ENCODE data around the gene SOD3.

SOD3 gene

DNA sequence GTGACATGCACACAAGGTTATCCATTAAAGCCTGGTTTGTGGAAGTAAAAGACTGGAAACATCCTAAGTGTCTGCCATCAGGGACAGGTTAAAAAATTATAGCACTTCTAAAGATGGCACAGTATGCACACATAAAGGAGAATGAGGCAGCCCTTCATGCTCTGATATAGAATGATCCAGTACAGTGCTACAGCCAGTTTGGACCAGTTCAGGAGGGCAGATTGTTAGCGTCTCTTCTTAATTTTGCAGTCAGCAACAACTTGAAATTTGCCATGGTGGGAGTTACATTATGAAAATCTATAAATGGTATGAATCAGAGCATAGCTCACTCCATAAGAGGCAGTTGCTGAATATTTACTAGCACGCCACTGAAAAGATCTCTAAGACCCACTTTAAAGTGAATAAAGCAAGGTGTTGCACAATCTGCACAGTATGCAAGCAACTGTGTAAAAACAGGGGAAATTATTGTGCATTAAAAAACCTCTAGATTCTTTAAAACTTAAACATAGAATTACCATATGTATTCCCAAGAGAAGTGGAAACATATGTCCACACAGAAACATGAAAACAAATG, 20.3 kb upstream of the SOD3 start:
- DNase-seq (ENCODE audit: low spot score): no peak

DNA sequence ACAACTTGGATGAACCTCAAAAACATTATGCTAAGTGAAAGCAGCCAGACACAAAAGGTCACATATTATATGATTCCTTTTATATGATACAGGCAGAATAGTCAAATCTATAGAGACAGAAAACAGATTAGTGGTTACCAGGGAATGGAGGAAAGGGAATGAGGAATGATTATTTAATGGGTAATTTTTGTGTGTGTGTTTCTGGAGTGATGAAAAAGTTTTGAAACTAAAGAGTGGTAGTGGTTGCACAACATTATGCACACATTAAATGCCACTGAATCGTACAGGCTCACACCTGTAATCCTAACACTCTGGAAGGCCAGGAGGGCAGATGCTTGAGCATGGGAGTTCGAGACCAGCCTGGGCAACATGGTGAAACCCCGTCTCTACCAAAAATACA, 19.6 kb upstream of the SOD3 start:
- DNase-seq (ENCODE audit: low spot score): no peak

DNA sequence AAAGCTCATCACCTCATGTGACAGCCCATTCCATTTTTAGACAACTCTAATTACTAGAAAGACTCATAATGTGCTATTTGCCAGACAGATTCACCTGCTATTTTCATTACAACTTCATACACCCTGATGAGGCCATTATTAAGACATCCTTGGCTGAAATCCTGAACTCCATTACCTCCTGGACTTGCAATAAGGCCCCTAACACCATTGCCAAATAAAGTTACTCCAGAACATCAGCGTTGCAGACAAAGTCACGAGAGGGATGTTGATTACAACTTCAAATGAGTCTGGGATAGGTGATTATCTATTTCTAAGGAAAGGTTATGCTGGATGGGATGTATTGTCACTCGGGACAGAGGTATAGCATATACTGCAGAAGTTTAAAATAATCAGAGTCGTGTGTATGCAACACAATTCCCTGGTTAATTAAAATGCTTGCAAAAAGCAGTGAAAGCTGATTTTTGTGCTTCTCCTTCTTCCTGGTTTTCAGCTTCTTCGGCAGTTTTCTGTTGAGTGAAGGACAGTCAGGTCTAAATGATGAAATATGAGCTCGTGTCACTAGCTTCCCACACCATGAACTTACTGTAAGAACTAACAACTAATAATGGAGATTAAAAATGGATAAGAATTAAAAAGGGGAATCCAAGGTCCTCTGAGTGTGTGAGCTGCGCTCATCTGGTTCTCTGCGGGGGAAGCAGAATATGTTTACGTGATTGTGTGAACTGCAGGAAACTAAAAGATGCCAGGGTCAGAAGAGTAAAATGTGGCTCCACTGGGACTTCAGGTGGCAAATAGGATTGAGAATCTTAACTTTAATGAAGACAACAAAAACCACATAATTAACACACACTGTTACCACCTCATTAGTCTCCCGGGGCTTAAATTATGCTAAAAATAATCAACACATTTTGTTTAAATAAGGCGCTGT, 17.6 kb upstream of the SOD3 start:
- no peak for DNase-seq (ENCODE audit: low spot score)

DNA sequence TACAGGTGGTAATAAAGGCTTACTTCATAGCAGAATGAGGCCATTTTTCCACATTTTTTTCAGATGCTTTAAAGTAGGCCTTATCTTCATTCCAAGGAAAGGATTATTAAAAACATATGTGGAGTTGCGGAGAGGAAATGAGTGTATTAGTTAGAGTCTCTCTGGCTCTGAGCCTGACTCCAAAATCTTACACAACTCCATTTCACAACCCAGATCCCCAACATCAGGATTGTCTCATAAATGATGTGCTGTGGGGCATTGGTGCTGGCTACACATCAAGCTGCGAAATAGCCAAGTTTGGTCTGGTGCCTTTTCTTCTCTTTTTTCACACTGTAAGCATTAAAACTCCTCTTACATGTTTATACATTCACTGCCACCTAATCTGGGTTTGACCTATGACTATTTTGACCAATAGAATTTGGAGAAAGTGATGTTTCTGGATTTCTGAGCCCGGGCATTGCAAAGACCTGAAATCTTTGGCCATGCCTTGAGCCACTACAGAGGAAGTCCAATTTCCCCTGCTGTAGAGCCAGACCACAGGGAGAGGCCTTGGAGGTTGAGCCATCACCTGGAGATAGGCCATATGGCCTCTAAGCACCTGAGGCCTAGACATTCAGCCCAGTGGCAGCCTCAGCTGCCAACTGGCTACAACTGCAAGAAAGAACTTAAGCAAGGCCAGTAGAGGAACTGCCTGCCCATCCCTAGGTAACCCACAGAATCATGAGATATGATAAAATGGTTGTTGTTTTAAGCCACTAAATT, 16.7 kb upstream of the SOD3 start:
- no peak for DNase-seq (ENCODE audit: low spot score)

DNA sequence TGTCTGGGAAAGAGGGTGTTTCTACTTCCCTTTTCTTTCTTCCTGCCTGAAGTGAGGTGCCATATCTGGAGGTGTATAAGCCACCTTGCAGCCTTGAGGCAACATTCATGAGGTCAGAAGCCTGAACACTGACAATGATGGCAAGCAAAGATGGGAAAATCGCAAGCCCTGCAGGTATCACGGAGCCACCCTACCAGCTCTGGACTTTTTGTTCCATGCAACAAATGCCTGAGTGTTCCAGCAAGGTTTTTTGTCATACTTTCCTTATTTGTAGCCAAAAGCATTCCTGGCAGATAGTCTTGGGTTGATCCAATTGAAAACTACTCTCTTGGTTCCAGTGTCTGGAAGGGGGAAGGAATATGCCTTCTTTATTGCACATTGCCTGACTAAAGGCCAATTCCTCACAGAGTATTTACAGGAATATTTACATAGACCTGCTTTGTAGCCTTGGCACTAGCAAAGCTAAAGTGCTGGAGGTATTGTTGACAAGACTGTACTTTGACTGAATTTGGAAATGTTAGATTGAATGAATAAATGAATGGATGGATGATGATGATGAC, 14.4 kb upstream of the SOD3 start:
- DNase-seq (ENCODE audit: low spot score): no peak

DNA sequence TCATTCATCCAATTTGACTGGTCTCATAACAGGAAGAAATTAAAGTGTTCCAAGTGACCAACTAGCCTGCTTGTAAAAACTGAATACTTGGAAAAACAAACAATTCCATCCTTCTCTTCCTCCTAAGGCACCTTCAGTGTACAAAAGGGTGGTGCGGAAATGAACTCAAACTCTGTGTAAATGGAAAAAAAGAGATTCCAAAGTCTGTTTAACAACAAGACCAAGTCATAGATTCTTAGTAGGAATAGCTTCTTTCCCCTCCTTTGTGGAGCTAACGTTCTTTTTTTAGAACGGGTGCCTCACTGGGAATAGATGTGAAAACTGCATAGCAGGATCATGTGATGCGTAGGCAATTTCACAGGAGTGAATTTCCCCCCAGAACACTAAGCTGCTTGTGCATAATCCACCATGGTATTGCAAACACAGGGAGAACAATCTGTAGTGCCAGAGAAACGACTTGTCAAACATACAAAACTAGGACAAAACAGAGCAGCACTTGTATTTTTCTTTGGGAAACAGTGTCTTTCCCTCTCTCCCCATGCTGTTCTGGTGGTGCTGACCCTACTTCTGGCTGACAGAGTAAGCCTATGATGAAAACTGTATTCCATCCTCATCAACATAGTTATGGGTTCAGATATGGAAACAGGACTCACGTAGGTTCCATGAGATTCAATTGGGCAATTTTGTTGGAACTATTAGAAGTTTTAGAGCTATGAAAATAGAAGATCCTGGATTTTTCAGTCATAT, 13.2 kb upstream of the SOD3 start:
- DNase-seq (ENCODE audit: low spot score): no peak

DNA sequence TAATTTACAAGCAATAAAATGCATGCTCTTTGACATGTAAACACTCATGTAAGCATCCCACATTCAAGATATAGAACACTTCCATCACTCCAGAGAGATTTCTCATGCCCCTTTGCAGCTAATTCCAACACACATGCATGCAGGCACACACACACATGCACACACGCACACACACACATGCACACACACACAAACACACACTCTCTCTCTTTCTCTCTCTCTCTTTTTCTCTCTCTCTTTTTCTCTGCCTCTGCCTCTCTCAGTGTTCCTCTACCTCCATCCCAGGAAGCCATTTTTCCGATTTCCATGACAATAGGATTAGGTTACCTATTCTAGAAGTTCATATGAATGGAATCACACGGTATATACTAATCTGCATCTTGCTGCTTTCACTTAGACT, 11.9 kb upstream of the SOD3 start:
- no peak for DNase-seq (ENCODE audit: low spot score)

DNA sequence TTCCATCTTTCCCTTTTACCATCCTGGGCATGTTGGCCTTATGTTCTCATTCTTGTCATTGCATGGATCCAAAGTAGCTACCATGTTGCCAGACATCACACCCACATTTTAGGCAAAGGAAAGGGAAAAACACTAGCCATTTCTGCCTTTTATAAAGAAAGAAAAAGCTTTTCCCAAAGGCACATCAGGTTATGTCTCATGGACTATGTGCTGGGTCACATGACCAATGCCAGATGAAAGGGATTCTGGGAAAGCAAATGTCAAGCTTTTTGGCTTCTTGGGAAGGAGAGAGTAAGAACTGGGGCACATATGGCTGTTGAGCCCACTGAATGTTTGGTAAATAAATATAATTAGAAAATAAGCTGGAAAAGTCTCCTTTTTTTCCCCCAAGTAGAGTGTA, 4.3 kb upstream of the SOD3 start:
- no peak for DNase-seq (ENCODE audit: low spot score)

DNA sequence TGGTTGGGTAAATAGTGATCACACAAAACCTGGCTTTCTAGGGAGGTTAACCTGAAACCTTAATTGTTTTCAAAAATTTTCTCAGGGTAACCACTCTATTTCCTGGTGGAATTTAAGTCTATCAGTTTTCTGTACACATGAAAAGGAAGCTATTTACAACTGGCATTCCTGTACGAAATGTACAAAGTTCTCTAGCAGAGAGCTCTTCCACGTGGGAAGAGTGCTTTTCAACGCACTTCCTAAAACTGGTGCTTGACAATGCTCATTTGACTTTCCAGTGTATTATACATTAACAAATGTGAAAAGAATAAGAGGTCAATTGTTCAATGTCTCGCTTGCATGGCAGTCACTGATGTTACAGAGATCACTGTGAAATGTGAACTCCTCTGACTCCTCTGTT, 2.8 kb upstream of the SOD3 start:
- DNase-seq (ENCODE audit: low spot score): no peak

DNA sequence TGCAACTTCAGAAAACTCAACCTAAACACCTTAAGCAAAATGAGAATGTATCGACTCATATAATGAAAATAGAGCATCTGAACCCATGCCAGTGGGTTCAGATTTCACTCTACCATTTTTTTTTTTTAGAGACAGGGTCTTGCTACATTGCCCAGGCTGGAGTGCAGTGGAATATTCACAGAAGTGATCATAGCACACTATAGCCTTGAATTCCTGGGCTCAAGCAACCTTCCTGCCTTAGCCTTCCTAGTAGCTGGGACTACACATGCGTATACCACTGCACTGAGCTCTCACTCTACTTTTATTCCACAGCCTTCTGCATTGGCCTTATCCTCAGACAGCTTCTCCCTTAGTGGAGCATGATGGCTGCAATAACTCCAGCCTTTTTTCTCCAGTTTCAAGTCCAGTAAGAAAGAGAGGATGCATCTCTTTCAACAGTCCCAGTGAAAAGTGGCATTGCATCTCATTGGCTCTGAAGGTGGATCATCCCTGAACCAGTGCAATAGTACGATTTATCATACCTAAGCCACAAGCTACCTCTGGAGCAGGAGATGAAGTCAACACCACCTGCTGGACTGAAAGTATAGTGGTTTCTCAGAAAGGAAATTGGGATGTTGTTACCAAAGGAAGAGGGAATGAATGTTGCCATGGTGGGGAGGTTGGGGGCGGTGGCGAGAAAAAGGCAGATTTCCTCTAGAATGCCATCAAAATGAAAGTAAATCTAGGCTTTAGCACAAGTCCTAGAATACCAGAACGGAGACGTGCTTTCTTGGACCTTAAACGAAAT, 2.0 kb upstream of the SOD3 start:
- no peak for DNase-seq (ENCODE audit: low spot score)

DNA sequence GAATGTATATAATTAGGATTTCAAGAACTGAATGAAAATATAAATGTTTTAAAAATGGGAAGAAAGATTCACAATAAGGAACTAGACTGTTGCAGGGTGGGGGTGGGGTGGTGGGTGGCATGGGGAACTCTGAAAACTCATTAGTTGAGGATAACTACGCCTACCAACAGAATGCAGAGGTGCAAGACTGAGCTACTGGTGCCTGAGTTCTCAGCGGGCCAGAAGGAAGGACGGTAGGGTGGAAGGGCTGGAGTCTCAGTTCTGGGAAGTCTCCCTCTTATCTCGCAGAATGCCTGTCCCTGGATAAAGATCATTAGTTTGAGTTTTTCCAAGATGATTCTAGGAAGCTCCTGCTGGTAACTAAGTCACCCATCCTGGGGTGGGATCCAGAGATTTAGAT, 1.3 kb upstream of the SOD3 start:
- no peak for DNase-seq (ENCODE audit: low spot score)

DNA sequence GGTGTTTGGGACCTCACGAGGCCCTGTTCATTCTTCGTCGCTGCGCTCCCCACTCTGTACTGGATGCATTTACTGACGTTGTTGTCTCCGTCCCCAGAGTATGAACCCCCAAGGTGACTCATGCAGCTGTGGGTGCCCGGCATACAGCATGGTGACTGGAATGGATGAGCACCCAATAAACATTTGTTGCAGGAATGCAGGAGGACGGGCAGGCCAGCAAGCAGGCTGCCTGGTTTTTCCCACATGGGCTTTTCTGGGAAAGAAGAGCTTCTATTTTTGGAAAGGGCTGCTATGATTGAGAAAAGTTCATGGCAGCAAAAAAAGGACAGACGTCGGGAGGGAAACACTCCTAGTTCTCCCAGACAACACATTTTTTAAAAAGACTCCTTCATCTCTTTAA, 893 bp upstream of the SOD3 start:
- no peak for DNase-seq (ENCODE audit: low spot score)

DNA sequence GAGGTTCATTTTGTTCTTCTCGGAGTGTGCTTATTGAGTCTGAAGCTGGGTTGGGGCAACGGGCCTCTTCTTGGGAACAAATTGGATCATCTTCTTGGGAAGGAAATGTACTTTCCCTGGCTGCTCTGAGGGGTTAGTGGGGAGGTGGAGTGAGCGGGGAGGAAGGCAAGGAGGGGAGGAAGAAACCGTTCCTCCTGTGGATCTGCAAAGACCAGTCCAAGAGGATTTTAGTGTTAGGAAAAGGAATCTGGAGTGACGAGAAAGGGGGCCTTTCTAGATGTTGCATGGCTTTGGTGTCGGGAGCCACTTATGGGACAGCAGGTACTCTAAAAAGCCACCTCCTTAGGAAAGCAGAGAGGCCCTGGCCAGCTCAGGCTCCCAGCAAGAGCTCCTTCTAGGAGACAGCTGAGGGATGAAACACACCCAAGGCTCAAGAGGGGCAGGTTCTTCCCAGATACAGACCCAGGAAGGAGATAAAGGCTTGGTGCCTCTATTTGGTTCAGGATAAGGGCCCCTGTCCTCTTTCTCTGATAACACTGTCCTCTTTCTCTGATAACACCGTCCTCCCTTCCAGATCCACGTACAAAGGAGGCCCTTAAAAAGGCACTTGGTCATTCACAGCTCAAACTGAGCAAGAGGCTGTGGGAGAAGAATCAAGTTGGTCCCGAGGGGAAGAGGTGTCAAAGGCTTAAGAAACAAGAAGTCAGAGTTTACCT, 451 bp downstream of the SOD3 start:
- no peak for DNase-seq (ENCODE audit: low spot score)

DNA sequence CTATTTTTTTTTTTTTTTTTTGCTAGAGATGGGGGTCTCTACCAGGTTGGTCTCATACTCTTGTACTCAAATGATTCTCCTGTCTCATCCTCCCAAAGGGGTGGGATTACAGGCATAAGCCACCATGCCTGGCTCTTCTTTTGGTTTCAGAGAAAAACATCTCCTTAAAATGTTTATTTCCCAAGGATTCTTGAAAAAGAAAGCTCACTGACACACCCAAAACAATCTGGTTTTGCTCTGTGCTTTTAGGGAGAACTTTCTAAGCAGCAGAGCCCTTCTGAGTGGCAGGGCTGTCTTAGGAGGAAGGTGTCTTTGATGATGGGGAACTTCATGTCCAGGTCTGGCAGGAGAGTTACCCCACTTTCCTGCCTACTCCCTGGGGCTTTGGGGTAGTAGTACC, 1.2 kb downstream of the SOD3 start:
- DNase-seq (ENCODE audit: low spot score): no peak

DNA sequence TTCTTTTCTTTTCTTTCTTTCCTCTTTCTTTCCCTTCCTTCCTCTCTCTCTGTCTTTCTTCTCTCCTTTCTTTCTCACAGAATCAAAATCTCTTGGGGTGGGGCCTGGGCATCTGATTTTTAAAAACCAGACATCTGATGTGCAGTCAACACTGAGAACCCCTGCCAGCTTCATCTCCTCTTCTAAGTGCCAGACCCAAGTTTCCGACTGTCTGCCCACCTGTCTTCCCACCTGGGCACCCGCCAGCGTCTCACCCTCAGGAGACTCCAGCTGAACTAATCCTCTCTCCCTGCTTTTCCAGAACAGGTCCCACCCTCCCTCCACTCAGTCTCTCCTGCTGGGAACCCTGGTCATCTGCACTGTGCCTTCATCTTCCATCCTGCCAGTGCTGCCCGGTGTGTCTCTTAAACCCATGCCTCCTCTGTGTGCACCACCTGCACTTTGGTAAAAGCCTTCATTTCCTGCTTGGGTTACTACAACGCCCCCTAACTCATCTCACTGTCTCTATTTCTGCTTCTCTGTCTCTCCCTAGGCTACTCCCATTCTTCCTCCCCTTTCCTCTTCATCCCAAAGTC, 2.8 kb downstream of the SOD3 start:
- no peak for DNase-seq (ENCODE audit: low spot score)

DNA sequence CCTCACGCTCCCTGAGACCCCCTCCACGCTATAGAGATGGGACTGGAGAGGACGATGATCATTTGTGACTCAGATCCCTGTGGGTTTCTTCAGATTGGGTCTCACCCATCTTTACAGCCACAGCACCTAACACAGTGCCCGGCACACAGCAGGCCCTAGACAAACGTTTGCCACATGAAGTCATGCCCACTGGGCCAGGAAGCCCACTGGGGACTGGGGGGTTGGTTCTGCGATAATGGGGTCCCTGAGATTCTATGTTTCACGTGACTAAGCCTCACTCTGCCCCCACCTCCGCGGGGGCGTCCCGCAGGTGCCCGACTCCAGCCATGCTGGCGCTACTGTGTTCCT, 3.8 kb downstream of the SOD3 start:
- no peak for DNase-seq (ENCODE audit: low spot score)

DNA sequence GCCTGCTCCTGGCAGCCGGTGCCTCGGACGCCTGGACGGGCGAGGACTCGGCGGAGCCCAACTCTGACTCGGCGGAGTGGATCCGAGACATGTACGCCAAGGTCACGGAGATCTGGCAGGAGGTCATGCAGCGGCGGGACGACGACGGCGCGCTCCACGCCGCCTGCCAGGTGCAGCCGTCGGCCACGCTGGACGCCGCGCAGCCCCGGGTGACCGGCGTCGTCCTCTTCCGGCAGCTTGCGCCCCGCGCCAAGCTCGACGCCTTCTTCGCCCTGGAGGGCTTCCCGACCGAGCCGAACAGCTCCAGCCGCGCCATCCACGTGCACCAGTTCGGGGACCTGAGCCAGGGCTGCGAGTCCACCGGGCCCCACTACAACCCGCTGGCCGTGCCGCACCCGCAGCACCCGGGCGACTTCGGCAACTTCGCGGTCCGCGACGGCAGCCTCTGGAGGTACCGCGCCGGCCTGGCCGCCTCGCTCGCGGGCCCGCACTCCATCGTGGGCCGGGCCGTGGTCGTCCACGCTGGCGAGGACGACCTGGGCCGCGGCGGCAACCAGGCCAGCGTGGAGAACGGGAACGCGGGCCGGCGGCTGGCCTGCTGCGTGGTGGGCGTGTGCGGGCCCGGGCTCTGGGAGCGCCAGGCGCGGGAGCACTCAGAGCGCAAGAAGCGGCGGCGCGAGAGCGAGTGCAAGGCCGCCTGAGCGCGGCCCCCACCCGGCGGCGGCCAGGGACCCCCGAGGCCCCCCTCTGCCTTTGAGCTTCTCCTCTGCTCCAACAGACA, 4.4 kb downstream of the SOD3 start:
- DNase-seq (ENCODE audit: low spot score): no peak

DNA sequence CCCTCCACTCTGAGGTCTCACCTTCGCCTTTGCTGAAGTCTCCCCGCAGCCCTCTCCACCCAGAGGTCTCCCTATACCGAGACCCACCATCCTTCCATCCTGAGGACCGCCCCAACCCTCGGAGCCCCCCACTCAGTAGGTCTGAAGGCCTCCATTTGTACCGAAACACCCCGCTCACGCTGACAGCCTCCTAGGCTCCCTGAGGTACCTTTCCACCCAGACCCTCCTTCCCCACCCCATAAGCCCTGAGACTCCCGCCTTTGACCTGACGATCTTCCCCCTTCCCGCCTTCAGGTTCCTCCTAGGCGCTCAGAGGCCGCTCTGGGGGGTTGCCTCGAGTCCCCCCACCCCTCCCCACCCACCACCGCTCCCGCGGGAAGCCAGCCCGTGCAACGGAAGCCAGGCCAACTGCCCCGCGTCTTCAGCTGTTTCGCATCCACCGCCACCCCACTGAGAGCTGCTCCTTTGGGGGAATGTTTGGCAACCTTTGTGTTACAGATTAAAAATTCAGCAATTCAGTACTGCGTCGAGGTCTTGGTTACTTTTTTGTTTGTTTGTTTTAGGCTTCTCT, 5.0 kb downstream of the SOD3 start:
- DNase-seq (ENCODE audit: low spot score): no peak

Measured in RKO (cell line).